ENCODE measurements around the gene KMT5B.

Gene KMT5B

GRCh38 chr11:68142441-68143309, 70.4 kb downstream of the KMT5B start:
- no peak for DNase-seq (ENCODE audit: low spot score)
- no peak overlapping the region for H4K8ac ChIP-seq (ENCODE audit: low read depth, low read length)
- no peak overlapping the region for H3K4me2 ChIP-seq (ENCODE audit: insufficient read depth, low read length, poor library complexity, severe bottlenecking)
- H3K9me3 ChIP-seq (replicated peaks in 1 of 2; ENCODE audit: control insufficient read depth in 2 of 2, insufficient read depth in 1 of 2, low read depth in 1 of 2, low read length in 2 of 2), result no peaks in the 10 kb centered on the region
- H3K9ac ChIP-seq (ENCODE audit: low read depth, low read length, poor library complexity), result no peak overlapping the region
- no peak overlapping the region for H3K4ac ChIP-seq (ENCODE audit: low read length)
- no CpG with 5 or more reads among the region's 16 CpGs for WGBS, 2 donors (ENCODE audit: extremely low coverage in 2 of 2, insufficient read length in 2 of 2, insufficient replicate concordance in 1 of 2)
- H2BK120ac ChIP-seq (ENCODE audit: low read depth, low read length), result no peak overlapping the region
- H3K18ac ChIP-seq (ENCODE audit: low read length), result peak overlapping the region; percentile 57
- H3K4me3 ChIP-seq (ENCODE audit: low read length in 2 of 2), result peak overlapping the region in 1 of 2 donors; percentile 5
- H2BK5ac ChIP-seq (ENCODE audit: low read length), result peak overlapping the region; percentile 71
- no peak overlapping the region for H4K91ac ChIP-seq (ENCODE audit: low read depth, low read length, poor library complexity)
- peak overlapping the region; percentile 1 for H2BK15ac ChIP-seq (ENCODE audit: low read length)
- no peak overlapping the region for H3K27ac ChIP-seq (replicated peaks; ENCODE audit: low read length)
- peaks cover 0 to 12% (median 0%) of the 10 kb centered on the region in 3 experiments for H3K27me3 ChIP-seq (ENCODE audit: control insufficient read depth in 3 of 3, insufficient read depth in 3 of 3, low read depth in 1 of 3, low read length in 3 of 3)
- no peak overlapping the region for H2BK12ac ChIP-seq (ENCODE audit: low read length)
- H3K23ac ChIP-seq (ENCODE audit: low read depth, low read length, poor library complexity), result peak overlapping the region; percentile 75
- peak overlapping the region; percentile 91 for H3K14ac ChIP-seq (ENCODE audit: low read length)
- H3K4me1 ChIP-seq (ENCODE audit: control insufficient read depth in 2 of 2, insufficient read depth in 1 of 2, low read depth in 1 of 2, low read length in 2 of 2), result peaks cover 0 to 7% of the 10 kb centered on the region in 2 donors
- H3K36me3 ChIP-seq (replicated peaks in 1 of 2; ENCODE audit: control insufficient read depth in 2 of 2, insufficient read depth in 2 of 2, low read length in 2 of 2), result no peaks in the 10 kb centered on the region
- peaks cover 1% of the 10 kb centered on the region for H3K79me1 ChIP-seq (ENCODE audit: low read depth, low read length)
- no peak overlapping the region for H2AFZ ChIP-seq (ENCODE audit: low read length)
- H2AK5ac ChIP-seq (ENCODE audit: low read depth, low read length), result peak overlapping the region; percentile 68

GRCh38 chr11:68142028-68142412, 71.1 kb downstream of the KMT5B start:
- H3K27me3 ChIP-seq (ENCODE audit: control insufficient read depth in 3 of 3, insufficient read depth in 3 of 3, low read depth in 1 of 3, low read length in 3 of 3), result peaks cover 0 to 12% (median 0%) of the 10 kb centered on the region in 3 experiments
- no peak overlapping the region for H2BK120ac ChIP-seq (ENCODE audit: low read depth, low read length)
- H4K91ac ChIP-seq (ENCODE audit: low read depth, low read length, poor library complexity), result no peak overlapping the region
- H3K79me1 ChIP-seq (ENCODE audit: low read depth, low read length), result peaks cover 1% of the 10 kb centered on the region
- no peak for DNase-seq (ENCODE audit: low spot score)
- peak overlapping the region; percentile 75 for H3K23ac ChIP-seq (ENCODE audit: low read depth, low read length, poor library complexity)
- H2BK5ac ChIP-seq (ENCODE audit: low read length), result peak overlapping the region; percentile 71
- peak overlapping the region; percentile 57 for H3K18ac ChIP-seq (ENCODE audit: low read length)
- no peak overlapping the region for H2BK15ac ChIP-seq (ENCODE audit: low read length)
- no peak overlapping the region for H2BK12ac ChIP-seq (ENCODE audit: low read length)
- no peak overlapping the region for H4K8ac ChIP-seq (ENCODE audit: low read depth, low read length)
- H3K9ac ChIP-seq (ENCODE audit: low read depth, low read length, poor library complexity), result no peak overlapping the region
- no peak overlapping the region for H3K27ac ChIP-seq (replicated peaks; ENCODE audit: low read length)
- peak overlapping the region; percentile 68 for H2AK5ac ChIP-seq (ENCODE audit: low read depth, low read length)
- H3K36me3 ChIP-seq (replicated peaks in 1 of 2; ENCODE audit: control insufficient read depth in 2 of 2, insufficient read depth in 2 of 2, low read length in 2 of 2), result no peaks in the 10 kb centered on the region
- no peak overlapping the region for H2AFZ ChIP-seq (ENCODE audit: low read length)
- peaks cover 0 to 2% of the 10 kb centered on the region in 2 donors for H3K4me1 ChIP-seq (ENCODE audit: control insufficient read depth in 2 of 2, insufficient read depth in 1 of 2, low read depth in 1 of 2, low read length in 2 of 2)
- WGBS, 2 donors (ENCODE audit: extremely low coverage in 2 of 2, insufficient read length in 2 of 2, insufficient replicate concordance in 1 of 2), result no CpG with 5 or more reads among the region's 13 CpGs
- H3K4me3 ChIP-seq (ENCODE audit: low read length in 2 of 2), result no peak overlapping the region
- H3K4ac ChIP-seq (ENCODE audit: low read length), result no peak overlapping the region
- no peaks in the 10 kb centered on the region for H3K9me3 ChIP-seq (replicated peaks in 1 of 2; ENCODE audit: control insufficient read depth in 2 of 2, insufficient read depth in 1 of 2, low read depth in 1 of 2, low read length in 2 of 2)
- H3K4me2 ChIP-seq (ENCODE audit: insufficient read depth, low read length, poor library complexity, severe bottlenecking), result no peak overlapping the region
- H3K14ac ChIP-seq (ENCODE audit: low read length), result peak overlapping the region; percentile 91

DNA sequence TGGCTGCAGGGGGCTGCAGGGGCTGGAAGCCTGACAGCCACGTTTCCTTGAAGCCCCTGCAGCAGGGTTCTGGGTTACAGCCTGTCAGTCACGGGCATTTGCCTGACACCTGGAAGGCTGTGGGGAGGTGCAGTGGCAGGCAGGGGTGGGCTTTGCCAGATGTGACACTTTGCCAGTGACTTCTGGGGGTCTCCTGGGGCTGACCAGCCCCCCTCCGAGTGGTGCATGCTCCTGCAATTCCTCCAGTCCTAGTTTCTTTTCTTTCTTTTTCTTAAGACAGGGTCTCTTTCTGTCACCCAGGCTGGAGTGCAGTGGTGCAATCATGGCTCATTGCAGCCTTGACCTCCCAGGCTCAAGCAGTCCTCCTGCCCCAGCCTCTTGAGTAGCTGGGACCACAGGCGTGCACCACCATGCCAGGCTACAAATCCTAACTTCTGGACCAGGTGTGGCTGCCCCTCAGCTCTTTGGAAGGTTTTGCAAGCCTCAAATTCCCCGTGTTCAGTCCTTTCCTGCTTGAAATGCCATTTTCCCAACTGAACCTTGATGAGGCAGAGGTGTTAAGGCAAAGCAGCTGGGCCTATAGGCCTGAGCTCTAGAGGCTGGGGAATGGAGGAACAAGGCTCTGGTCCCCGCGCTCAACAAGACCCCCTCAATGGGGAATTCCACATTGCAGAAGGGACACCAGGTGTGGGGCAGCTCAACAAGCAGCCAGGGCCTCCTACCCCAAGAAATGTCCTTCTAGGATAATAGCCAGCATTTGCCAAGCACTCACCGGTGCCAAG, 71.7 kb downstream of the KMT5B start:
- H3K14ac ChIP-seq (ENCODE audit: low read length), result no peak overlapping the region
- H3K27ac ChIP-seq (replicated peaks; ENCODE audit: low read length), result no peak overlapping the region
- peak overlapping the region; percentile 61 for H2AK5ac ChIP-seq (ENCODE audit: low read depth, low read length)
- no peak overlapping the region for H2AFZ ChIP-seq (ENCODE audit: low read length)
- WGBS, 2 donors (ENCODE audit: extremely low coverage in 2 of 2, insufficient read length in 2 of 2, insufficient replicate concordance in 1 of 2), result no CpG with 5 or more reads among the region's 8 CpGs
- H2BK120ac ChIP-seq (ENCODE audit: low read depth, low read length), result no peak overlapping the region
- H3K4ac ChIP-seq (ENCODE audit: low read length), result no peak overlapping the region
- H2BK15ac ChIP-seq (ENCODE audit: low read length), result no peak overlapping the region
- DNase-seq (ENCODE audit: low spot score), result no peak
- peaks cover 1% of the 10 kb centered on the region for H3K79me1 ChIP-seq (ENCODE audit: low read depth, low read length)
- H2BK12ac ChIP-seq (ENCODE audit: low read length), result no peak overlapping the region
- H2BK5ac ChIP-seq (ENCODE audit: low read length), result peak overlapping the region; percentile 53
- no peak overlapping the region for H3K9ac ChIP-seq (ENCODE audit: low read depth, low read length, poor library complexity)
- no peak overlapping the region for H4K91ac ChIP-seq (ENCODE audit: low read depth, low read length, poor library complexity)
- H3K23ac ChIP-seq (ENCODE audit: low read depth, low read length, poor library complexity), result no peak overlapping the region
- H3K4me2 ChIP-seq (ENCODE audit: insufficient read depth, low read length, poor library complexity, severe bottlenecking), result no peak overlapping the region
- peaks cover 0 to 1% of the 10 kb centered on the region in 2 donors for H3K9me3 ChIP-seq (replicated peaks in 1 of 2; ENCODE audit: control insufficient read depth in 2 of 2, insufficient read depth in 1 of 2, low read depth in 1 of 2, low read length in 2 of 2)
- H3K27me3 ChIP-seq (ENCODE audit: control insufficient read depth in 3 of 3, insufficient read depth in 3 of 3, low read depth in 1 of 3, low read length in 3 of 3), result peaks cover 0 to 12% (median 0%) of the 10 kb centered on the region in 3 experiments
- H3K4me1 ChIP-seq (ENCODE audit: control insufficient read depth in 2 of 2, insufficient read depth in 1 of 2, low read depth in 1 of 2, low read length in 2 of 2), result no peaks in the 10 kb centered on the region
- peak overlapping the region; percentile 35 for H3K18ac ChIP-seq (ENCODE audit: low read length)
- H4K8ac ChIP-seq (ENCODE audit: low read depth, low read length), result no peak overlapping the region
- peak overlapping the region in 1 of 2 donors; percentile 10 for H3K4me3 ChIP-seq (ENCODE audit: low read length in 2 of 2)
- no peaks in the 10 kb centered on the region for H3K36me3 ChIP-seq (replicated peaks in 1 of 2; ENCODE audit: control insufficient read depth in 2 of 2, insufficient read depth in 2 of 2, low read length in 2 of 2)

Data from neuronal stem cell (in vitro differentiated cells).